IMR-90 (cell line): ENCODE measurements around the gene CHRNA7. TPM values are rescaled to one million over a fixed set of nuclear protein-coding genes. Genes with fewer than 3 reads are reported as not detected.

Experiments
- ATAC-seq: fragments of 200-7000 bp; cut with Tn5 transposase; 2 replicates; pipeline ENCODE4 v1.9.1; 2020; ENCODE audit warnings: low read depth, mild to moderate bottlenecking, moderate library complexity
- BruUV-seq: library from RNA; stranded (reverse); fragments of 400-500 nt; replicated peaks from 2 replicates; lab custom pipeline; 2021; lab: Mats Ljungman, UMichigan
- CTCF ChIA-PET: fragments of 300-600 bp; formaldehyde crosslinking; extraction: SDS; loops from one replicate; lab custom pipeline; 2021; ENCODE audit warnings: antibody characterized with exemption; lab: Yijun Ruan, JAX
- POLR2A ChIA-PET: fragments of 300-600 bp; sonication (Branson Sonifier 250); formaldehyde crosslinking; loops from one replicate; lab custom pipeline; 2022; ENCODE audit warnings: antibody characterized with exemption; ENCODE audit not compliant: unreplicated experiment; lab: Charles Lee
- DNase-seq: peaks from one replicate; pipeline ENCODE4 v3.0.0; 2013
- H2AFZ ChIP-seq: replicated peaks from 2 replicates; pipeline ENCODE3; 2013; ENCODE audit warnings: low read length, mild to moderate bottlenecking; ENCODE audit not compliant: poor library complexity
- H2AK5ac ChIP-seq: 2 replicates; pipeline ENCODE4 v1.6.1; 2013; ENCODE audit warnings: low read depth, low read length, inconsistent platforms
- H2AK9ac ChIP-seq: replicated peaks from 2 replicates; pipeline ENCODE3; 2013; ENCODE audit warnings: mild to moderate bottlenecking, low read depth, low read length, moderate library complexity; ENCODE audit not compliant: poor library complexity
- H2BK120ac ChIP-seq: 2 replicates; pipeline ENCODE4 v1.6.1; 2013; ENCODE audit warnings: low read depth, low read length, inconsistent platforms
- H2BK15ac ChIP-seq: 3 replicates; pipeline ENCODE4 v1.6.1; 2013; ENCODE audit warnings: low read depth, low read length, inconsistent platforms
- H2BK20ac ChIP-seq: 2 replicates; pipeline ENCODE4 v1.6.1; 2013; ENCODE audit warnings: low read depth, mild to moderate bottlenecking, inconsistent platforms, low read length, moderate library complexity
- H2BK5ac ChIP-seq: 2 replicates; pipeline ENCODE4 v1.6.1; 2013; ENCODE audit warnings: mild to moderate bottlenecking, low read depth, low read length, inconsistent platforms; ENCODE audit not compliant: poor library complexity, severe bottlenecking
- H3K14ac ChIP-seq: replicated peaks from 2 replicates; pipeline ENCODE4 v1.6.1; 2013; ENCODE audit warnings: low read depth, low read length, inconsistent platforms
- H3K18ac ChIP-seq: 2 replicates; pipeline ENCODE4 v1.6.1; 2013; ENCODE audit warnings: low read depth, low read length, control low read depth
- H3K23ac ChIP-seq: 2 replicates; pipeline ENCODE4 v1.6.1; 2013; ENCODE audit warnings: low read depth, low read length, inconsistent platforms
- H3K27ac ChIP-seq: 2 replicates; pipeline ENCODE4 v1.5.1; 2013; ENCODE audit warnings: mild to moderate bottlenecking, control low read depth, low read length; ENCODE audit not compliant: insufficient read depth
- H3K27me3 ChIP-seq: 2 replicates; pipeline ENCODE4 v1.6.1; 2013; ENCODE audit warnings: low read length; ENCODE audit not compliant: control insufficient read depth, insufficient read depth
- H3K36me3 ChIP-seq: 2 replicates; pipeline ENCODE4 v1.6.1; 2013; ENCODE audit warnings: low read length, mixed read lengths; ENCODE audit not compliant: control insufficient read depth, insufficient read depth
- H3K4ac ChIP-seq: 2 replicates; pipeline ENCODE4 v1.6.1; 2013; ENCODE audit warnings: low read depth, low read length, inconsistent platforms
- H3K4me1 ChIP-seq: 2 replicates; pipeline ENCODE4 v1.6.1; 2013; ENCODE audit warnings: low read length, mixed read lengths; ENCODE audit not compliant: control insufficient read depth, insufficient read depth
- H3K4me2 ChIP-seq: 2 replicates; pipeline ENCODE4 v1.6.1; 2013; ENCODE audit warnings: low read depth, mild to moderate bottlenecking, control low read depth, low read length, moderate library complexity
- H3K4me3 ChIP-seq: 2 replicates; pipeline ENCODE4 v1.5.1; 2013; ENCODE audit warnings: low read depth, mild to moderate bottlenecking, control low read depth, low read length, moderate library complexity; ENCODE audit not compliant: insufficient read depth
- H3K56ac ChIP-seq: 2 replicates; pipeline ENCODE4 v1.6.1; 2013; ENCODE audit warnings: low read length, inconsistent platforms; ENCODE audit not compliant: insufficient read depth; ENCODE audit errors: extremely low read depth
- H3K79me1 ChIP-seq, 2 experiments: 2 replicates each; pipeline ENCODE4 v1.6.1; 2013; ENCODE audit warnings: low read length in 2 of 2, inconsistent platforms in 1 of 2, low read depth in 1 of 2
- H3K9ac ChIP-seq: 2 replicates; pipeline ENCODE4 v1.6.1; 2013; ENCODE audit warnings: low read depth, low read length, control low read depth
- H3K9me1 ChIP-seq: 2 replicates; pipeline ENCODE4 v1.6.1; 2013; ENCODE audit warnings: low read length, inconsistent platforms; ENCODE audit not compliant: insufficient read depth
- H3K9me3 ChIP-seq: 2 replicates; pipeline ENCODE4 v1.6.1; 2013; ENCODE audit warnings: low read length; ENCODE audit not compliant: control insufficient read depth, insufficient read depth
- H4K20me1 ChIP-seq: 2 replicates; pipeline ENCODE4 v1.6.1; 2013; ENCODE audit warnings: low read length, inconsistent platforms; ENCODE audit not compliant: insufficient read depth
- H4K5ac ChIP-seq: 2 replicates; pipeline ENCODE4 v1.6.1; 2013; ENCODE audit warnings: mild to moderate bottlenecking, low read depth, low read length, control low read depth
- H4K8ac ChIP-seq, 2 experiments: 2 replicates each; pipeline ENCODE4 v1.6.1; 2013; ENCODE audit warnings: low read depth in 2 of 2, low read length in 2 of 2, control low read depth in 1 of 2, inconsistent platforms in 1 of 2
- H4K91ac ChIP-seq: 2 replicates; pipeline ENCODE4 v1.6.1; 2013; ENCODE audit warnings: low read depth, low read length, inconsistent platforms; ENCODE audit not compliant: insufficient read depth
- BHLHE40 ChIP-seq: fragments of 150-350 bp; IDR thresholded peaks from 2 replicates; pipeline ENCODE4 v1.6.1; 2016; ENCODE audit warnings: mild to moderate bottlenecking, low read depth, low read length
- CEBPB ChIP-seq: IDR thresholded peaks from 2 replicates; pipeline ENCODE4 v1.6.1; 2012; ENCODE audit warnings: low read depth, low read length, improper control_type of control experiment
- CHD1 ChIP-seq: IDR thresholded peaks from 2 replicates; pipeline ENCODE4 v1.6.1; 2012; ENCODE audit warnings: low read depth, low read length, improper control_type of control experiment
- FOS ChIP-seq: fragments of 150-350 bp; IDR thresholded peaks from 2 replicates; pipeline ENCODE4 v1.6.1; 2016; ENCODE audit warnings: low read depth, low read length
- MAFK ChIP-seq: IDR thresholded peaks from 2 replicates; pipeline ENCODE4 v1.6.1; 2012; ENCODE audit warnings: low read depth, low read length, improper control_type of control experiment
- MAZ ChIP-seq: IDR thresholded peaks from 2 replicates; pipeline ENCODE4 v1.6.1; 2012; ENCODE audit warnings: low read depth, mild to moderate bottlenecking, low read length, improper control_type of control experiment, moderate library complexity, borderline replicate concordance
- MXI1 ChIP-seq: IDR thresholded peaks from 2 replicates; pipeline ENCODE4 v1.6.1; 2012; ENCODE audit warnings: low read depth, mild to moderate bottlenecking, low read length, moderate library complexity, borderline replicate concordance
- NFE2L2 ChIP-seq: fragments of 150-350 bp; IDR thresholded peaks from 2 replicates; pipeline ENCODE4 v1.6.1; 2016; ENCODE audit warnings: low read depth, mild to moderate bottlenecking, low read length
- POLR2A ChIP-seq: IDR thresholded peaks from 2 replicates; pipeline ENCODE4 v1.6.1; 2012; ENCODE audit warnings: mild to moderate bottlenecking, low read depth, low read length
- RAD21 ChIP-seq: IDR thresholded peaks from 2 replicates; pipeline ENCODE4 v1.6.1; 2012; ENCODE audit warnings: low read length, improper control_type of control experiment
- RCOR1 ChIP-seq: IDR thresholded peaks from 2 replicates; pipeline ENCODE4 v1.6.1; 2012; ENCODE audit warnings: mild to moderate bottlenecking, low read length, improper control_type of control experiment; ENCODE audit not compliant: insufficient replicate concordance
- RFX5 ChIP-seq: IDR thresholded peaks from 2 replicates; pipeline ENCODE4 v1.8.0; 2012; ENCODE audit warnings: low read depth, mild to moderate bottlenecking, low read length, moderate library complexity
- SMC3 ChIP-seq: fragments of 150-350 bp; IDR thresholded peaks from 2 replicates; pipeline ENCODE4 v1.6.1; 2016; ENCODE audit warnings: low read depth, mild to moderate bottlenecking, antibody characterized with exemption, low read length, moderate library complexity
- USF2 ChIP-seq: fragments of 150-350 bp; IDR thresholded peaks from 2 replicates; pipeline ENCODE4 v1.6.1; 2017; ENCODE audit warnings: mild to moderate bottlenecking, antibody characterized with exemption, low read length, low read depth
- WGBS, 2 experiments: methylation state at CpG; one replicate each; pipeline versions ENCODE4 v1.1.5 to v1.1.7; 2013; ENCODE audit warnings: missing lambda C conversion rate in 2 of 2; ENCODE audit not compliant: insufficient read length in 1 of 2; ENCODE audit errors: extremely low coverage in 2 of 2; 5-methylcytosine and 5-hydroxymethylcytosine counted together
- dilution Hi-C: fragments of 300-500 bp; cut with HindIII; formaldehyde crosslinking; loops from one replicate; pipeline ENCODE4 v1.14.3; 2018; ENCODE audit warnings: low sequenced_read_pairs; ENCODE audit not compliant: unreplicated experiment
- in situ Hi-C: fragments of 300-500 bp; cut with MboI; formaldehyde crosslinking; loops from 3 replicates; pipeline ENCODE4 v1.14.3; 2019; ENCODE audit warnings: low sequenced_read_pairs, inconsistent platforms, mixed read lengths
- intact Hi-C: fragments of 100-400 bp; cut with micrococcal nuclease; formaldehyde crosslinking; loops from 2 replicates; pipeline ENCODE4 v1.10.0; 2022
- polyA plus RNA-seq, 3 experiments: library from polyadenylated mRNA; depleted of rRNA; stranded (reverse); fragments of >200 nt; gene quantifications; 2 replicates each; pipeline ENCODE4 v1.2.3, GENCODE V29; 2012; ENCODE audit warnings: low replicate concordance in 1 of 3
- total RNA-seq: library from RNA; depleted of rRNA; stranded (reverse); fragments of >200 nt; gene quantifications from 2 replicates; pipeline ENCODE4 v1.2.3, GENCODE V29; 2012
- TF ChIP-seq, protein P1 (sequence below): conservative IDR thresholded peaks from 2 replicates; pipeline ENCODE4 v1.5.1; 2012; ENCODE audit warnings: mild to moderate bottlenecking, low read depth, low read length, improper control_type of control experiment
- TF ChIP-seq, protein P2 (sequence below): fragments of 150-350 bp; IDR thresholded peaks from 2 replicates; pipeline ENCODE4 v1.6.1; 2016; ENCODE audit warnings: low read depth, mild to moderate bottlenecking, low read length, moderate library complexity, borderline replicate concordance

Gene CHRNA7
- total and polyA plus RNA-seq, 2 of the 4 experiments (the other 2 are of a cell fraction) = 0.10 TPM; not detected in 1

GRCh38 chr15:32135335-32135734 lies 105.0 kb downstream of the CHRNA7 start:
- no peaks in the 10 kb centered on the region for H3K9me1 ChIP-seq
- dilution Hi-C loops = no loop called here
- no peak overlapping the region for H2BK120ac ChIP-seq
- H3K4ac ChIP-seq = no peak overlapping the region
- no CpG with 5 or more reads among the region's 8 CpGs for WGBS, 2 experiments
- H2BK5ac ChIP-seq = no peak overlapping the region
- no peak overlapping the region for H2AFZ ChIP-seq
- DNase-seq (no peak), ATAC-seq (no peak)
- no peak overlapping the region for H4K8ac ChIP-seq
- no peak overlapping the region for H3K4me3 ChIP-seq
- no peak overlapping the region for H2AK5ac ChIP-seq
- no peak overlapping the region for H2BK15ac ChIP-seq
- CTCF ChIA-PET = no interaction called here
- H4K5ac ChIP-seq = no peak overlapping the region
- no peaks in the 10 kb centered on the region for H3K4me1 ChIP-seq
- no peaks in the 10 kb centered on the region for H3K79me1 ChIP-seq
- no peak overlapping the region for H3K4me2 ChIP-seq
- no peak overlapping the region for H3K27ac ChIP-seq
- H2AK9ac ChIP-seq = no peak overlapping the region
- TF ChIP-seq NFE2L2 (no peak), SMC3 (no peak), CEBPB (no peak), POLR2A (no peak), RFX5 (no peak), FOS (no peak), MXI1 (no peak), MAFK (no peak), MAZ (no peak), CHD1 (no peak), BHLHE40 (no peak), USF2 (no peak), RAD21 (no peak), RCOR1 (no peak)
- TF ChIP-seq, protein P1, sequence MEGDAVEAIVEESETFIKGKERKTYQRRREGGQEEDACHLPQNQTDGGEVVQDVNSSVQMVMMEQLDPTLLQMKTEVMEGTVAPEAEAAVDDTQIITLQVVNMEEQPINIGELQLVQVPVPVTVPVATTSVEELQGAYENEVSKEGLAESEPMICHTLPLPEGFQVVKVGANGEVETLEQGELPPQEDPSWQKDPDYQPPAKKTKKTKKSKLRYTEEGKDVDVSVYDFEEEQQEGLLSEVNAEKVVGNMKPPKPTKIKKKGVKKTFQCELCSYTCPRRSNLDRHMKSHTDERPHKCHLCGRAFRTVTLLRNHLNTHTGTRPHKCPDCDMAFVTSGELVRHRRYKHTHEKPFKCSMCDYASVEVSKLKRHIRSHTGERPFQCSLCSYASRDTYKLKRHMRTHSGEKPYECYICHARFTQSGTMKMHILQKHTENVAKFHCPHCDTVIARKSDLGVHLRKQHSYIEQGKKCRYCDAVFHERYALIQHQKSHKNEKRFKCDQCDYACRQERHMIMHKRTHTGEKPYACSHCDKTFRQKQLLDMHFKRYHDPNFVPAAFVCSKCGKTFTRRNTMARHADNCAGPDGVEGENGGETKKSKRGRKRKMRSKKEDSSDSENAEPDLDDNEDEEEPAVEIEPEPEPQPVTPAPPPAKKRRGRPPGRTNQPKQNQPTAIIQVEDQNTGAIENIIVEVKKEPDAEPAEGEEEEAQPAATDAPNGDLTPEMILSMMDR = no peak
- TF ChIP-seq, protein P2, sequence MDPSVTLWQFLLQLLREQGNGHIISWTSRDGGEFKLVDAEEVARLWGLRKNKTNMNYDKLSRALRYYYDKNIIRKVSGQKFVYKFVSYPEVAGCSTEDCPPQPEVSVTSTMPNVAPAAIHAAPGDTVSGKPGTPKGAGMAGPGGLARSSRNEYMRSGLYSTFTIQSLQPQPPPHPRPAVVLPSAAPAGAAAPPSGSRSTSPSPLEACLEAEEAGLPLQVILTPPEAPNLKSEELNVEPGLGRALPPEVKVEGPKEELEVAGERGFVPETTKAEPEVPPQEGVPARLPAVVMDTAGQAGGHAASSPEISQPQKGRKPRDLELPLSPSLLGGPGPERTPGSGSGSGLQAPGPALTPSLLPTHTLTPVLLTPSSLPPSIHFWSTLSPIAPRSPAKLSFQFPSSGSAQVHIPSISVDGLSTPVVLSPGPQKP = no peak
- H4K20me1 ChIP-seq = no peaks in the 10 kb centered on the region
- H2BK20ac ChIP-seq = no peak overlapping the region
- intact Hi-C loops = no loop called here
- no peak overlapping the region for H4K91ac ChIP-seq
- H3K56ac ChIP-seq = no peak overlapping the region
- POLR2A ChIA-PET = no interaction called here
- BruUV-seq = no TSS peak
- H3K14ac ChIP-seq = no peak overlapping the region
- H3K18ac ChIP-seq = no peak overlapping the region
- in situ Hi-C loops = no loop called here
- no peak overlapping the region for H3K9ac ChIP-seq
- no peaks in the 10 kb centered on the region for H3K27me3 ChIP-seq
- no peaks in the 10 kb centered on the region for H3K36me3 ChIP-seq
- no peak overlapping the region for H3K23ac ChIP-seq
- no peaks in the 10 kb centered on the region for H3K9me3 ChIP-seq
